Measurements from ENCODE around the gene TRMT61A. TPM values are rescaled to one million over a fixed set of nuclear protein-coding genes. Genes with fewer than 3 reads are reported as not detected.

TRMT61A gene
- total and polyA plus RNA-seq, 9 of the 15 experiments (the other 6 are each of a cell fraction or from before 2014, with no cell fraction given) = 0.10 to 24.8 (median 5.1) TPM

DNA sequence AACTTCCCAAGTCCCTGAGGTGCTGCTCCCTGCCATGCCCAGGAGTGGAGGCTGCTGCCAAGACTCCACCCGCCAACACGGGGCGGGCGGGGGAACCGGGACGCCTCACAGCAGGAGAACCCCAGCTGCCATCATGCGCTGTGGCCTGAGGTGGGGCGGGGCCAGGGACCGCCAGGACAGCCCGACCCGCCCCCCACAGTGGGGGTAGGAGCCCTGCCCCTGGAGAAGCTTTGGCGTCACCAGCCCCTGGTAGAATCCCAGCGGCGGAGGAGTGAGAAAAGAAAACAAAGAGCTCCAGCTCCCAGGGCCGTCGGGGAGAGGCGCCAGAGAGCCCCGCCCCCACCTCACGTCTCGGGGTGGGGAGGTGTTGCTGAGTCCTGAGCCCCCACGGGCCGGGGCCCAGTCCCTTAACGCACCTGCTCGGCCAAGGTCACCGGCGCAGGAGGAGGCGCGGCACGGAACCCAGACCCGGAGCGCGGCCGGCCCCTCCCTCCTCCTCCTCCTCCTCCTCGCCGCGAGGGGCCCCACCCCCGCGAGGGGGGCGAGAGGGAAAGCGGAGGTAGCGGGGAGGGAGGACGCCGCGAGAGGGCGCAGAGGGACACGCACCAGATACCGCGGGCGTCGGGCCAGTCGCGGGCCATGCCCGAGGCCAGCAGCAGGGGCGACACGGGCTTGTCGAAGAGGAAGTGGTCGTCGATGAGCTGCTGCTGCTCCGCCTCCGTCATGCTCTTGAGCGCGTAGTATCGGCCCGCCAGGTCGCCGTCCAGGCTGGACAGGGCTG lies 8.1 kb upstream of the TRMT61A start (continued):
- TF ChIP-seq MYBL2 (IDR thresholded peaks at IDR 0.05; ENCODE audit: low read depth) (no peak), MYBL2 (CRISPR knock-in tag; IDR thresholded peaks at IDR 0.05; ENCODE audit: borderline replicate concordance) (no peak), RB1 (IDR thresholded peaks at IDR 0.05; ENCODE audit: low read depth) (peak; percentile 55; the same call in 1 of the 2 replicates), GABPA (tag; conservative IDR thresholded peaks at IDR 0.05; ENCODE audit: low read depth) (0 out of 2 replicates have a peak, but pooled peaks have one; percentile 28), SMARCE1 (IDR thresholded peaks at IDR 0.05) (no peak), ZNF140 (CRISPR knock-in tag; IDR thresholded peaks at IDR 0.05) (no peak), PHF21A (IDR thresholded peaks at IDR 0.05; ENCODE audit: borderline replicate concordance, low read depth) (no peak), RBM14 (IDR thresholded peaks at IDR 0.05; ENCODE audit: borderline replicate concordance, insufficient read depth, low read depth, low read length) (no peak), NEUROD1 (IDR thresholded peaks at IDR 0.05; ENCODE audit: borderline replicate concordance, low read depth, low read length, partially characterized antibody) (peak; percentile 26), MYNN (IDR thresholded peaks at IDR 0.05) (0 out of 2 replicates have a peak, but pooled peaks have one; percentile 56), MYNN (CRISPR knock-in tag; IDR thresholded peaks at IDR 0.05) (no peak), U2AF1 (optimal IDR thresholded peaks at IDR 0.05; ENCODE audit: low read depth, low read length) (no peak), RBM39 (optimal IDR thresholded peaks at IDR 0.05; ENCODE audit: low read depth, low read length) (no peak), PML (IDR thresholded peaks at IDR 0.05; ENCODE audit: low read length) (no peak), SMAD1 (IDR thresholded peaks at IDR 0.05; ENCODE audit: low read depth, low read length, partially characterized antibody) (no peak), SIN3A (IDR thresholded peaks at IDR 0.05; ENCODE audit: borderline replicate concordance in 2 of 2, control insufficient read depth in 1 of 2, low read depth in 2 of 2, low read length in 2 of 2) (peak in 1 of 2 experiments; percentile 53; a peak in 2 of 4 replicates), NCOA6 (IDR thresholded peaks at IDR 0.05) (peak; percentile 72), RUNX1 (IDR thresholded peaks at IDR 0.05; ENCODE audit: low read depth) (no peak), ETV5 (CRISPR knock-in tag; IDR thresholded peaks at IDR 0.05; ENCODE audit: low read depth) (no peak), CEBPB (tag; IDR thresholded peaks at IDR 0.05) (no peak)
- TF ChIP-seq, protein P1, sequence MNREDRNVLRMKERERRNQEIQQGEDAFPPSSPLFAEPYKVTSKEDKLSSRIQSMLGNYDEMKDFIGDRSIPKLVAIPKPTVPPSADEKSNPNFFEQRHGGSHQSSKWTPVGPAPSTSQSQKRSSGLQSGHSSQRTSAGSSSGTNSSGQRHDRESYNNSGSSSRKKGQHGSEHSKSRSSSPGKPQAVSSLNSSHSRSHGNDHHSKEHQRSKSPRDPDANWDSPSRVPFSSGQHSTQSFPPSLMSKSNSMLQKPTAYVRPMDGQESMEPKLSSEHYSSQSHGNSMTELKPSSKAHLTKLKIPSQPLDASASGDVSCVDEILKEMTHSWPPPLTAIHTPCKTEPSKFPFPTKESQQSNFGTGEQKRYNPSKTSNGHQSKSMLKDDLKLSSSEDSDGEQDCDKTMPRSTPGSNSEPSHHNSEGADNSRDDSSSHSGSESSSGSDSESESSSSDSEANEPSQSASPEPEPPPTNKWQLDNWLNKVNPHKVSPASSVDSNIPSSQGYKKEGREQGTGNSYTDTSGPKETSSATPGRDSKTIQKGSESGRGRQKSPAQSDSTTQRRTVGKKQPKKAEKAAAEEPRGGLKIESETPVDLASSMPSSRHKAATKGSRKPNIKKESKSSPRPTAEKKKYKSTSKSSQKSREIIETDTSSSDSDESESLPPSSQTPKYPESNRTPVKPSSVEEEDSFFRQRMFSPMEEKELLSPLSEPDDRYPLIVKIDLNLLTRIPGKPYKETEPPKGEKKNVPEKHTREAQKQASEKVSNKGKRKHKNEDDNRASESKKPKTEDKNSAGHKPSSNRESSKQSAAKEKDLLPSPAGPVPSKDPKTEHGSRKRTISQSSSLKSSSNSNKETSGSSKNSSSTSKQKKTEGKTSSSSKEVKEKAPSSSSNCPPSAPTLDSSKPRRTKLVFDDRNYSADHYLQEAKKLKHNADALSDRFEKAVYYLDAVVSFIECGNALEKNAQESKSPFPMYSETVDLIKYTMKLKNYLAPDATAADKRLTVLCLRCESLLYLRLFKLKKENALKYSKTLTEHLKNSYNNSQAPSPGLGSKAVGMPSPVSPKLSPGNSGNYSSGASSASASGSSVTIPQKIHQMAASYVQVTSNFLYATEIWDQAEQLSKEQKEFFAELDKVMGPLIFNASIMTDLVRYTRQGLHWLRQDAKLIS (CRISPR knock-in tag; IDR thresholded peaks at IDR 0.05) = peak; percentile 68; the same call in 1 of the 2 replicates
- TF ChIP-seq, protein P2, sequence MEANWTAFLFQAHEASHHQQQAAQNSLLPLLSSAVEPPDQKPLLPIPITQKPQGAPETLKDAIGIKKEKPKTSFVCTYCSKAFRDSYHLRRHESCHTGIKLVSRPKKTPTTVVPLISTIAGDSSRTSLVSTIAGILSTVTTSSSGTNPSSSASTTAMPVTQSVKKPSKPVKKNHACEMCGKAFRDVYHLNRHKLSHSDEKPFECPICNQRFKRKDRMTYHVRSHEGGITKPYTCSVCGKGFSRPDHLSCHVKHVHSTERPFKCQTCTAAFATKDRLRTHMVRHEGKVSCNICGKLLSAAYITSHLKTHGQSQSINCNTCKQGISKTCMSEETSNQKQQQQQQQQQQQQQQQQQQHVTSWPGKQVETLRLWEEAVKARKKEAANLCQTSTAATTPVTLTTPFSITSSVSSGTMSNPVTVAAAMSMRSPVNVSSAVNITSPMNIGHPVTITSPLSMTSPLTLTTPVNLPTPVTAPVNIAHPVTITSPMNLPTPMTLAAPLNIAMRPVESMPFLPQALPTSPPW (CRISPR knock-in tag; IDR thresholded peaks at IDR 0.05) = peak; percentile 97

Data from K562 (cell line).